Mesothelial cell of epicardium (in vitro differentiated cells): ENCODE data around the gene FAM114A2. TPM values are rescaled to one million over a fixed set of nuclear protein-coding genes. Genes with fewer than 3 reads are reported as not detected.

Experiments used
- DNase-seq, 2 experiments: peaks; one replicate each; pipeline ENCODE4 v3.0.0; 2021; ENCODE audit warnings: low spot score in 2 of 2; ENCODE audit not compliant: unreplicated experiment in 2 of 2
- H3K27ac Mint-ChIP-seq: 2 replicates; pipeline ENCODE4 v1.8.0; 2021; ENCODE audit warnings: mixed read lengths
- H3K27me3 Mint-ChIP-seq: 2 replicates; pipeline ENCODE4 v1.8.0; 2021; ENCODE audit warnings: low read depth, mixed read lengths
- H3K36me3 Mint-ChIP-seq: 2 replicates; pipeline ENCODE4 v1.8.0; 2021; ENCODE audit warnings: mixed read lengths
- H3K4me1 Mint-ChIP-seq: 2 replicates; pipeline ENCODE4 v1.8.0; 2021; ENCODE audit warnings: mixed read lengths
- H3K4me3 Mint-ChIP-seq: 2 replicates; pipeline ENCODE4 v1.8.0; 2021; ENCODE audit warnings: mild to moderate bottlenecking, moderate library complexity, mixed read lengths
- H3K9me3 Mint-ChIP-seq: 2 replicates; pipeline ENCODE4 v1.8.0; 2021; ENCODE audit warnings: mixed read lengths
- CTCF ChIP-seq: fragments of 200-600 bp; sonication (generic); IDR thresholded peaks from one replicate; pipeline ENCODE4 v1.5.0; 2021; ENCODE audit warnings: antibody characterized with exemption; ENCODE audit not compliant: unreplicated experiment
- total RNA-seq: library from RNA; stranded (reverse); gene quantifications from 3 replicates; pipeline ENCODE4 v1.2.1, GENCODE V29; 2021

Gene FAM114A2
- total RNA-seq, 1 donor from 2014 or later = 29.2 TPM

- Mint-ChIP-seq H3K27ac (no peak overlapping the region), H3K36me3 (peaks cover 25% of the 10 kb centered on the region), H3K9me3 (peaks cover 2% of the 10 kb centered on the region), H3K4me3 (no peak overlapping the region), H3K4me1 (no peaks in the 10 kb centered on the region), H3K27me3 (no peaks in the 10 kb centered on the region)
- no peak for DNase-seq
- TF ChIP-seq CTCF = no peak
Measured at GRCh38 chr5:154010660-154011059, 28.1 kb downstream of the FAM114A2 start.

GRCh38 chr5:154005648-154006047, 33.1 kb downstream of the FAM114A2 start:
- Mint-ChIP-seq H3K9me3 (no peaks in the 10 kb centered on the region), H3K27ac (no peak overlapping the region), H3K36me3 (peaks cover 5% of the 10 kb centered on the region), H3K4me3 (no peak overlapping the region), H3K4me1 (no peaks in the 10 kb centered on the region), H3K27me3 (no peaks in the 10 kb centered on the region)
- TF ChIP-seq CTCF = no peak
- no peak for DNase-seq

GRCh38 chr5:154002511-154003020, 36.1 kb downstream of the FAM114A2 start:
- no peak for TF ChIP-seq CTCF
- H3K27ac Mint-ChIP-seq = peak overlapping the region; percentile 18
- H3K27me3 Mint-ChIP-seq = no peaks in the 10 kb centered on the region
- DNase-seq = no peak
- peaks cover 22% of the 10 kb centered on the region for H3K36me3 Mint-ChIP-seq
- no peaks in the 10 kb centered on the region for H3K4me1 Mint-ChIP-seq
- H3K9me3 Mint-ChIP-seq = peaks cover 9% of the 10 kb centered on the region
- no peak overlapping the region for H3K4me3 Mint-ChIP-seq

- Mint-ChIP-seq H3K4me3 (no peak overlapping the region), H3K27ac (peak overlapping the region; percentile 43)
- DNase-seq = no peak
Measured at GRCh38 chr5:154002093-154002492, 36.6 kb downstream of the FAM114A2 start.

GRCh38 chr5:154000703-154001102, 38.0 kb downstream of the FAM114A2 start:
- H3K27ac Mint-ChIP-seq = no peak overlapping the region
- H3K27me3 Mint-ChIP-seq = no peaks in the 10 kb centered on the region
- H3K9me3 Mint-ChIP-seq = peaks cover 9% of the 10 kb centered on the region
- H3K4me3 Mint-ChIP-seq = no peak overlapping the region
- H3K4me1 Mint-ChIP-seq = no peaks in the 10 kb centered on the region
- TF ChIP-seq CTCF = no peak
- peaks cover 30% of the 10 kb centered on the region for H3K36me3 Mint-ChIP-seq
- no peak for DNase-seq

More at GRCh38 chr5:154002093-154002492, 36.6 kb downstream of the FAM114A2 start:
- Mint-ChIP-seq H3K4me1 (no peaks in the 10 kb centered on the region), H3K9me3 (peaks cover 9% of the 10 kb centered on the region), H3K36me3 (peaks cover 27% of the 10 kb centered on the region), H3K27me3 (no peaks in the 10 kb centered on the region)
- TF ChIP-seq CTCF = no peak

GRCh38 chr5:153999995-154000394, 38.7 kb downstream of the FAM114A2 start:
- peaks cover 32% of the 10 kb centered on the region for H3K36me3 Mint-ChIP-seq
- no peaks in the 10 kb centered on the region for H3K4me1 Mint-ChIP-seq
- no peak for TF ChIP-seq CTCF
- H3K27ac Mint-ChIP-seq = no peak overlapping the region
- H3K9me3 Mint-ChIP-seq = peaks cover 9% of the 10 kb centered on the region
- no peak for DNase-seq
- H3K27me3 Mint-ChIP-seq = no peaks in the 10 kb centered on the region
- H3K4me3 Mint-ChIP-seq = no peak overlapping the region
